GM21381 (cell line): Measurements from ENCODE around the gene PHF2.
"Not testable (repeated sequence)": the region's sequence is repeated elsewhere in the genome, so short reads cannot be mapped to it uniquely, and the experiment has no call there.

ENCODE experiments used
- ATAC-seq: cut with Tn5 transposase; IDR thresholded peaks from one replicate; pipeline ENCODE4 v1.9.1; 2021; ENCODE audit warnings: mild to moderate bottlenecking, moderate library complexity; ENCODE audit not compliant: unreplicated experiment

Gene PHF2

DNA sequence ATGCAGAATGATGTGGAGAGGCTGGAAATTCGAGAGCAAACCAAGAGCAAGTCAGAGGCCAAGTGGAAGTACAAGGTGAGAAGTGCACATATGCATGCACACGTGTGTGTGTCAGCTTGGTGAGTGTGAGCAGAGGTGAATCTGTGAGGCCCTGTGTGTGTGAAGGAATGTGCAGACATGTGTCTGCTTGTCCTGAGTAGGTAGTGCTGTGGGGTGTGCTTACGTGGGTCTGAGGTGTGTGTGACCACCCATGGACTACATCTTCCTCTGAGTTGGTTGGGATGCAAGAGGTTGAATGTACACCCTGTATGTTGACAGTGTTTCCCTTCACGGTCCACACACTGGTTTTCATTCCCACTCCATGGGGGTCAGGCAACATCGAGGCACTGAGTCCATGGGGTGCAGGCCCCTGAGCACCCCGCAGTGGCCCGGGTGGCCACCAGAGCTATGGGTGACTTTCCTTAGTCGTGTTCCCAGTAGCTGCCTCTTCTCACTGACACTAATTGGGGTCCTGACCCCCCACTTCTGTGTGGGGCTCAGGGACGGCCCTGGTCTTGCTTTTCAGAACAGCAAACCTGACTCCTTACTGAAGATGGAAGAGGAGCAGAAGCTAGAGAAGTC is 86.7 kb downstream of the PHF2 start:
- no peak for ATAC-seq

DNA sequence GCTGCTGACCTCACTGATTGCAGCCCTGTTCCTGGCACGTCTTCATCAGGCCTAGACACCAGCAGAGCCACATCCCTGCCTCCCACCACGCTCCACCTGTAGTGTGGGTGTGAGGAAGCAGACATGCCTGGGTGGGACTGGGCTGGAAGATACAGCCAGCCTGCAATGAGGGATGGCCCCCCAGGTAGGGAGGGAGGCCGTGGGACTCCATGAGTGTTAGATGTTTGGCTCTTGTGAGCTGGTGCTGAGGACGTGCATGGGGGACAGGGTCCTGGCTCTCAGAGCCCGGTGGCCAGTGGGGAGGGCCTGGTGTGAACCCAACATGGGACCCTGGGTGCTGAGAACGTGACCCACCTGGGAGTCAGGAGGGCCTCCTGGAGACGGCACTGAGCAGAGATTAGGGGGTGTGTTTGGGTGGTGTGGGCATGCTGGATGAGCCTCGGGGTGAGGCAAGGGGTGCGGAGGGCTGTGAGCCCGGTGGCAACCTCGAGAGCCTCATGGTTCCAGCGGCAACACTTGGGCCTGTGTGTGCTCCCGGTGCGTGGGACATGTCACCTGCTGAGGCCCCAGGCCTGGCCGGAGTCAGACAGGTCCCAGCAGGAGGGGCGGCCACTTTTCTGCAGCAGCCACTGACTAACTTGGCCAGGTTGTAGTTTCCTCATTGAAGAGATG is 87.6 kb downstream of the PHF2 start:
- no peak for ATAC-seq

DNA sequence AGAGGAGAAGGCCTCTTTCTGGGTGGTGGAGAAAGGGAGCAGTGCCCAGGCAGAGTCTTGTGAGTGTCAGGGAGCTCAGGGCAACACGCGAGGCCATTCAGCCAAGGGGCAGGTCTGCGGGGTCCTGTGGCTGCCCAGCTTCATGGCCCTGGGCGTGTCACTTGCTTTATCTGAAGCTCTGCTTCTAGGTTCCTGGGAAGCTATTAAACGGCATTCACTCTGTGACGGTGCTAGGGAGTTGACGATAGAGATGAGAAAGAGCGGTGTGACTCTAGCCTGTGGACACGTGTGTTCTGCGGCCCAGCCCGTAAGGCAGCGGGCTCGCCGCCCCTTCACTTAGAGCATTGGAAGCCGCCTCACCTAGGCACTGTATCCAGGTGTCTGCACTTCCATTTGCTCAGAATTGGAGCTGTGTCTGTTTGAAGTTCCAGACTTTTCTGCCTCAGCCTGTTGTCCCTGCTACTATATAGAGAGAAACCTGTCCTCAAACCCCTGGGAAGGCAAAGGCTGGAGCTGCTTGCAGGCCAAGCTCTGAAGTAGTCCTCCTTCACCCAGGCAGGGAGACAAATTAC is 88.3 kb downstream of the PHF2 start:
- ATAC-seq = no peak

DNA sequence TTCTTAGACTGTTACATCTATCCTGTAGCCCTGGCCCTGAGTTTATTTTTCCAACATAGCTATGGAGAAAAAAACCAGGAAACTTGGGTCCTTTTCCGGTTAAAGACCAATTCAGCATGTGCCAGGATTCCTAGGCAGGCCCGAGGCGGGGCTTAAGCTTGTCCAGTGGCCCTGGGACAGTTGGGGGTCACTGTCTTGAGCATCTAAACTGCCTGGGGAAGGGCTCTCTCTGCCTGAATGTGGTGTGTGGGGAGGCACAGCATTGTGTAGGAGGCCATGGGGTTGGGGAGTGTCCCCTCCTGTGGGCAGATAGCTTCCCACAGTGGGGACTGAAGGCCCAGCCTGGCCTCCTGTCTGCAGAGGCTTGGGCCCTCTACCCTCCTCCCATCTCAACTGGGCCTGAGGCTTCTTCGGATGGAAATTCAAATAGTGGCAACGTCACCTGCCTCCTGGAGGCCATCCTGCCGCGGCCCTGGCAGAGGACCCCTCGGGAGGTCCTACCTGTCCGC is 88.8 kb downstream of the PHF2 start:
- no peak for ATAC-seq

DNA sequence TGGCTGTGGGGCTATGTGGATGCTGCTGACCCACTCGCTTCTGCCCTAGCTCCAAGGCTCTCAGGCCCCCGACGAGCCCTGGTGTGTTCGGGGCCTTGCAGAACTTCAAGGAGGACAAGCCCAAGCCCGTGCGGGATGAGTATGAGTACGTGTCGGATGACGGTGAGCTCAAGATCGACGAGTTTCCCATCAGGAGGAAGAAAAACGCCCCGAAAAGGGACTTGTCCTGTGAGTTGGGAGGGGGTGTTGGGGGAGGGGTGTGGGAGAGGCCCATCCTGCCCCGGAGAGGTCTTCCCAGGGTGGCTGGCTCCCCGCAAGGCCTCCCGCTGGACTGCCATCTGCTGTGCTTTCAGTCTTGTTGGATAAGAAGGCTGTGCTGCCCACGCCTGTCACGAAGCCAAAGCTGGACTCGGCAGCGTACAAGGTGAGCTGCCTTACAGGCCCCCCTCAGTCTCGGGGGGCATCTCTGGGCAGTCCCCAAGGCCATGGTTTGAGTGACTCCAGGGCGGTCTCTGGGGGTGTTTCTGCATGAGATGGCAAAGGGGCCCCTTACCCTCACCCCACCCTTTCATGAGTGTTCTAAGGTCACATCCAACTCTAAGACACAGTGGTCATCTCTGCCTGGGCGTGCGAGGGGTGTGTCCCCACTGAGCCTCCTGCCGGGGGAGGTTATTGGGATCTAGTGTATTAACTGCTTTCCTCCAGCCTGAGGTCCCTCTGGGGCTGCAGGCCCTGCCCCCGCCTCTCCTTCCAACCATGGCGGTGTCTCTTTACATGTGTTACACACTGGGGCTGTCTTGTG is 89.5 kb downstream of the PHF2 start:
- ATAC-seq = no peak

DNA sequence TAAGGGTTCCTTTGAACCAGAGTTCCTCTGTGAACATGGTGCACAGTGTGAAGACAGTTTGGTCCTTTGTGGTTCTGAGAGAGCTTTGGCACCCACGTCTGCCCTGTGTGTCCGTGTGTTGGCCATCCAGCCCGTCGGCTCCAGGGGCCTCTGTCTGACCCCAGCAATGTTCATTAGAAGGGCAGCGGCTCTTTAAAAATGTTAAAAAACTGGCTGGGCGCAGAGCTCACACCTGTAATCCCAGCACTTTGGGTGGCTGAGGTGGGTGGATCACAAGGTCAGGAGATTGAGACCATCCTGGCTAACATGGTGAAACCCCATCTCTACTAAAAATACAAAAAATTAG is 90.0 kb downstream of the PHF2 start:
- ATAC-seq = not testable (repeated sequence)

DNA sequence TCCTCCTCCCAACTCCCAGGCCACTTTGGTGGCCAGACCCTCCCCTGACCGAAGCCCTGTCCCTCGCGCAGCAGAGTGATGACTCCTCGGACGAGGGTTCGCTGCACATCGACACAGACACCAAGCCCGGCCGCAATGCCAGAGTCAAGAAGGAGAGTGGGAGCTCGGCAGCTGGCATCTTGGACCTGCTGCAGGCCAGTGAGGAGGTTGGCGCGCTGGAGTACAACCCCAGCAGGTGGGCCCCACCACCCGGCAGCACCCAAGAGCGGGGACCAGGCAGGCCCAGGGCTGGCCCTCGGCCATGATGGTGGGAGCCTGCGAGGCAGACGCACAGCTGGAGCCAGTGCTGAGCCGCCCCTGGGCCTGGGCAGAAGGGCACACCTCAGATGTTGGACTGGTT is 90.6 kb downstream of the PHF2 start:
- no peak for ATAC-seq

DNA sequence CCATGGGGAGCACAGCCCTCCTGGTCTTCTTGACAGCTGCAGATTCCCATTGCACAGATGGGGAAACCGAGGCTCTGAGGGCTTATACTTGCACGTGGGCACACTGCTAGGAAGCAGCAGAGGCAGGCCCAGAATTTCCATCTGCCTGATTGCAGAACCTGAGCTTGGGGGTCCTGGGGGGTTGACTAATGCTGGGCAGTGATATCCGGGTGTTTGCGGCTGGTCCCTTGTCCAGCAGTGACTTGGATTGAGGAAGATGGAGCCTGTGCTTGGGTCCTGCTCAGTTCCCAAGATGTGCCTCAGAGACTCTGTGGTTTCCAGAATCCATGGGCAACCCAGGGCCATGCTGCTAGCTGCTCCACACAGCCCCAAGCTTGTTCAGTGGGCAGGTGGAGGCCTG is 91.2 kb downstream of the PHF2 start:
- no peak for ATAC-seq

DNA sequence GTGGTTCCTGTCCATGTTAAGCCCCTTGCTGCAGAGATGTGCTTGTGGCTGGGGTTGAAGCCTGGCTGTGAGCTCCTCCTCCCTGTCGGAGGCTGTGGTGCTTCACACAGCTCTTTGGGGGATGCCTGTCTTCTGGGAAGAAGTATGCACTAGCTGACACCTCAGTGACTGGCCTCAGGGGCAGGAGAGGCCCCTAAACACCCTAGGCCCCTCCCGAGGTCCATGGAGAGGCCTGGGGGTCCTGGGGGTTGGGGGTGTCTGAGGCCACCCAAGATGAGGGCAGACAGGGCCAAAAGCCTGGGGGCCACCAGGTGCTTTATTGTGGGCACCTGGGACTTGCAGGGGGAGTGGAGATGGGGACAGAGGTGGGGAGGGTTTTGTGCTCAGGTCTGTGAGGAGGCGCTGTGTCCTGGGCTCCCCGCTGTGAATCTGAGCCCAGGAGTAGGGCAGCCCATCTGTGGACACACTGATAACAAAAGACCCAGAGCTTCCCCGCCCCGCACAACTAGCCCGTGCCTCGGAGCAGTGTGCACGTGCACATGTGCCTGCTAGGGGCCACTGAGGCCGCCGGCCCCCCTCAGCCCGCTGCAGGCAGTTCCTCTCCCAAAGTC is 92.0 kb downstream of the PHF2 start:
- no peak for ATAC-seq

DNA sequence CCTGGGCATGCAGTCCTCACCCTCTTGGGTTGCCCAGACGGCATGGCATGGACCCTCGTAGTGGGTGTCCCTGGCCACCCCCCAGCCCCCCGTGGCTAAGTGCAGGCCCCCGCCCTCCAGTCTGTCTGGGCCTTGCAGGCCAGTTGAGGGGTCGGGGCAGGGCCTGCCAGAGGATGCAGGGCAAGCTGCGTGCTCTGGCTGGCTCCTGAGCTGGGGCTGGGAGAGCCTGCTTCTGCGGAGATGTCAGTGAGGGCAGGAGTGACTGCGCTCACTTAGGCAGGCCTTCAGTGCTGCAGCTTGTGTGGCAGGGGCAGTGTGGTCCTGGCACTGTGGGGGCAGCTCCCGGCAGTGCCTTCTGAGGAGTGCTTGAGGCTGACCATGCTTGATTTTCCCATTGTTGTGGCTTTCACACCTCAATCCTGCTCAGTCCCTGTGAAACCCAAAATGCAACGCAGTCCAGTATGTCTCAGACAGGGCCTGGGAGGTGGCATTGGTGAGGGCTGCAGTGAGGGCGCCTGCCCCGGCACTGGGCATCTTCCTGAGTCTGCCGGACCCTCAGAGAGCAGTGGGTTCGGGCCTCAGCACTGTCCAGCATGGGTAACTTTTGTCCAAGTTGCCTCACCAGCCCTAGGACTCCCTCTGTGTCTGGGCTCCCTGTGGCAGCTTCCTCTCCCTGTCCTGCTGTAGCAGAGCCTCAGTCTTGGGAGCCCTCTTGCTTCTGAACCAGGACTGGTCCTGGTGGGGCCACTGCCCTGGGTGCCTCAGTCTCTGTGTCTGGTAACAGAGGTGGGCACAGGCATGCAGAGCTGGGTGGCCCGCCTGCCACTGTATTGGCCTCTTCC is 93.0 kb downstream of the PHF2 start:
- ATAC-seq = no peak

DNA sequence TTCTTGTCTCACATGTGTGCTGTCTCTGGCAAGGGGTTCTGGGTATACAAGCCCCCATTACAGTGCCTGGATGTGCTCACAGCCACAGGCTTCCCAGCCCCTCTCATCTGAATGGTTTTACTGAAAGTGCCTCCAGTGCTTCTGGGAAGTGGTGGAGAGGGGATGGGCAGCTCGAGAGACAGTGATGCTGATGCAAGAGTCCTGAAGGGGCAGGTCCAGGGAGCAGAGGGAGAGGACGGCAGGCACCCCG is 93.5 kb downstream of the PHF2 start:
- no peak for ATAC-seq

DNA sequence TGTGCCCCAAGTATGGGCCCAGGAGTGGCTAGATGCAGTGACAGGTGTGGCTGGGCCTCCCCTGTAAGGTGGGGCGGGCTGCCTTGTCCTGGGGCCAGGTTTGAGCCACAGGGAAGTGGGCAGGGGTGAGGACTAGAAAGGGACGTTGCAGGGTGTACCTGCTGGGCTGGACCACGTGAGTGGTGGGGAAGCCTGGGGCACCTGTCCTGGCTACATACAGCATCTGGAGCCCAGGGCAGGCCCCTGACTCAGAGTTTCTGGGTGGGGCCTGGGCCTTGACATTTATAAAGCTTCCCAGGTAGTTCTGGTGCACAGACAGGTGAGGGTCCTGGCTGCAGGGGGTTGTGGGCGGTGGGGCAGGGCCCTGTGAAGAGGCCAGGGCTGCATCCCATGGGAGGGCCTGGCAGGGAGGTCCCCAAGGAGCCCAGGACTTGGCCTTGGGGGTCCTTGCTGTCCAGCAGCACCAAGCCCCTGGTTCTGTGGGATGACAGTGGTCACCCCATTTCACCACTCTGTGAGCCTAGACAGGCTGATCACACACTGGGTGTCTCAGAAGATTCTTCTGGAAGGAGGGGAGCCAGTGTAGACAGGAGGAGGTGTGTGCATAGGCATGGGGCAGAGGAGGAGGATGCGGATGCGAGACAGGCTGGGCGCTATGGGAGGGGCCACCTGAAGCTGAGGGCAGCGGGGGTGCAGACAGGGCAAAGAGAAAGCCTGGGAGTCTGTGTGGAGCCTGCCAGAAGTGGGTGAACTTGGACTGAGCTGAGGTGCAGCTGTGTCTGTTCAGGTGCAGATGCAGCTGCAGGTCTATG is 94.0 kb downstream of the PHF2 start:
- no peak for ATAC-seq

DNA sequence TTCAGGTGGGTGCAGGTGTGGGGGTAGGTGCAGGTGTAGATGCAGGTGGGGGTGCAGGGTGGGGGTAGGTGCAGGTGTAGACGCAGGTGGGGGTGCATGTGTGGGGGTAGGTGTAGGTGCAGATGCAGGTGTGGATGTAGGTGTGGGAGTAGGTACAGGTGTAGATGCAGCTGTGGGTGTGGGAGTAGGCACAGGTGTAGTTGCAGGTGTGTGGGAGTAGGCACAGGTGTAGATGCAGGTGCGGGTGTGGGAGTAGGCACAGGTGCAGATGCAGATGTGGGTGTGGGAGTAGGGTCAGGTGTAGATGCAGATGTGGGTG is 94.6 kb downstream of the PHF2 start:
- no peak for ATAC-seq

DNA sequence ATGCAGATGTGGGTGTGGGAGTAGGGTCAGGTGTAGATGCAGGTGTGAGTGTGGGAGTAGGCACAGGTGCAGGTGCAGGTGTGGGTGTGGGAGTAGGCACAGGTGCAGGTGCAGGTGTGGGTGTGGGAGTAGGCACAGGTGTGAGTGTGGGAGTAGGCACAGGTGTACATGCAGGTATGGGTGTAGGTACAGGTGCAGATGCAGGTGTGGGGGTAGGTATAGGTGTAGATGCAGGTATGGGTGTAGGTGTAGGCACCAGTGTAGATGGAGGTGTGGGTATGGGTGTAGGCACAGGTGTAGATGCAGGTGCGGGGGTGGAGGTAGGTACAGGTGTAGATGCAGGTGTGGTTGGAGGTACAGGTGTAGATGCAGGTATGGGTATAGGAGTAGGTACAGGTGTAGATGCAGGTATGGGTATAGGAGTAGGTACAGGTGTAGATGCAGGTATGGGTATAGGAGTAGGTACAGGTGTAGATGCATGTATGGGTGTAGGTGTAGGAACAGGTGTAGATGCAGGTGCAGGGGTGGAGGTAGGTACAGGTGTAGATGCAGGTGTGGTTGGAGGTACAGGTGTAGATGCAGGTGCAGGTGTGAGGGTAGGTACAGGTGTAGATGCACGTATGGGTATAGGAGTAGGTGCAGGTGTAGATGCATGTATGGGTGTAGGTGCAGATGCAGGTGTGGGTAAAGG is 96.1 kb downstream of the PHF2 start:
- ATAC-seq = not testable (repeated sequence)

DNA sequence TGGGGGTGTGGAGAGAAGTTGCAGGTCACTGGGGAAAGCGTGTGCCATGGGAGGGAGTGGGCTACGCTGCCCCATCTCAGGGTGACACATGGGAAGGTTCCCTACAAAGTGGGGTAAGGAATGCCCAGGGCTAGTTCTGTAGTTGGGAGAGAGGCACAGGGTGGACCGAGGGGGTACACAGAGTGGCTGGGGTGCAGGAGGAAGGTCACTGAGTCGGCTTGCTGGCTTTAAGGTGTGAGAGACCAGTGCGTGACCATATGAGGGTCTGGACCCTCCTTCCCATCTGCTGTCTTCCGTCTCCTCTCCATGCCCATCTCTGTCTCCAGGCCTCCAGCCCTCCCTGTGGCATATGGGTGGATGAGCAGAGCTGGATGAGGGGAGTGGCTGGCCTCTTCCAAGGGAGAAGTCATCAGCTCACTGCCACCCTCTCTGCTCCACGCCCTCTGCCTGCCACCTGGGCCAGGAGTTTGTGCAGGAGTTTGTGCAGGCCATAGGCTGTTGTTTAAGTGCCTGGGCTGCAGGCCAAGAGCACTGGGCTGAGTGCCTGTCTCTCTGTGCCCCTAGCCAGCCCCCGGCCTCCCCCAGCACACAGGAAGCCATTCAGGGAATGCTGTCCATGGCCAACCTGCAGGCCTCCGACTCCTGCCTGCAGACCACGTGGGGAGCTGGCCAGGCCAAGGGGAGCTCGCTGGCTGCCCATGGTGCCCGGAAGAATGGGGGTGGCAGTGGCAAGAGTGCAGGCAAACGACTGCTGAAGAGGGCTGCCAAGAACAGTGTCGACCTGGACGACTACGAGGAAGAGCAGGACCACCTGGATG is 96.8 kb downstream of the PHF2 start:
- no peak for ATAC-seq

DNA sequence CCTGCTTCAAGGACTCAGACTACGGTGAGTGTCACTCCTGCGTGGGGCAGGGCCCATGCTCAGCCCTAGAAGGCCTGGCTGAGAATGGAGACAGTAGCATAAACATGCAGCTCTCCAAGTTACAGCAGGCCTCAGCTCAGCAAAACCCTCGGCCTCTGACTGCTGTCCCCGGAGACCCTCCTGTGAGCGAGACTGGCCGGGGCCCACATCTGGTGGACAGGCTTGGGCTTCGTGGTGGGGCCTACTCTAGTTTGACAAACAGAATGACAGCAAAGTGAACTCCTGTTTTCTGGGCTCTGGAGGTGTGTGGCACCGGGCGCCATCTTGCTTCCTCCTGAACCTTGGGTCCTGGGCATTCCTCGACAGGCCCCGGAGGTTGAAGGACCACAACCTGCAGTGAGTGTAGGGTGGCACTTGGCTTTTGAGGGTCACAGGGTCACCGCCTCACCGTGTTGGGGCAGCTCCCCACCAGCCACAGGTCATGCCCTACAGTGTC is 97.5 kb downstream of the PHF2 start:
- no peak for ATAC-seq

DNA sequence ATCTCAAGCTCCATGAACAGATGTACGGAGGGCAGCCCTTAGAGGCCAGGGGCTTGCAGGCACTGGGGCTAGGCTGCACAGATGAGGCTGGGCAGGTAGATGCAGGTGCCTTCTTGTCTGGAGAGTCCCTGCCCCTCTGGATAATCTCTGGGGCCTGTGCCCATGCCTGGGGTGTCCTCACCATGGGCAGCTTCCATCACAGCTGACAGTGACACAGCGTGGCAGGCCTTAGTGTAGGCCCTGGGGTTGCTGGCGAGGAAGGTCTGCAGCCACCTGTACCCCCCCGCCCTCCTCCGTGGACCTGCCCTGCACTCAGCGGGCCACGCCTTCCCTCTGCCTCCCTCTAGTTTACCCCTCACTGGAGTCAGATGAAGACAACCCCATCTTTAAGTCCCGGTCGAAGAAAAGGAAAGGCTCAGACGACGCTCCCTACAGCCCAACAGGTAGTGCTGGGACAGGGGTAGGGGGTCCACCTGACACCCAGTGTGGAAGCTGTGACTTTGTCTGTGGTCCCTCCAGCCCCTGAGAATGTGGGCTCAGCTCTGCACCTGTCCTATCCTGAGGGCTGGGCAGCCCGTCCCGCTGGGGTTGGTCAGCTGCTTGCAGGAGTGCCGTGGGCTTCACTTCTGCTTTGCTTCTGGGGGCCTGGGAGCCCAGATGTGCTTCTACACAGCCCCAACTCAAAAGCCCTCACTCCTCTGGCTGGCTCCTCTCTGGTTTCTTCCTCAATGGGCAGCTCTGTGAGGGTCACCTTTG is 98.4 kb downstream of the PHF2 start:
- no peak for ATAC-seq
